ENCODE measurements around the gene CTSF.

CTSF gene

DNA sequence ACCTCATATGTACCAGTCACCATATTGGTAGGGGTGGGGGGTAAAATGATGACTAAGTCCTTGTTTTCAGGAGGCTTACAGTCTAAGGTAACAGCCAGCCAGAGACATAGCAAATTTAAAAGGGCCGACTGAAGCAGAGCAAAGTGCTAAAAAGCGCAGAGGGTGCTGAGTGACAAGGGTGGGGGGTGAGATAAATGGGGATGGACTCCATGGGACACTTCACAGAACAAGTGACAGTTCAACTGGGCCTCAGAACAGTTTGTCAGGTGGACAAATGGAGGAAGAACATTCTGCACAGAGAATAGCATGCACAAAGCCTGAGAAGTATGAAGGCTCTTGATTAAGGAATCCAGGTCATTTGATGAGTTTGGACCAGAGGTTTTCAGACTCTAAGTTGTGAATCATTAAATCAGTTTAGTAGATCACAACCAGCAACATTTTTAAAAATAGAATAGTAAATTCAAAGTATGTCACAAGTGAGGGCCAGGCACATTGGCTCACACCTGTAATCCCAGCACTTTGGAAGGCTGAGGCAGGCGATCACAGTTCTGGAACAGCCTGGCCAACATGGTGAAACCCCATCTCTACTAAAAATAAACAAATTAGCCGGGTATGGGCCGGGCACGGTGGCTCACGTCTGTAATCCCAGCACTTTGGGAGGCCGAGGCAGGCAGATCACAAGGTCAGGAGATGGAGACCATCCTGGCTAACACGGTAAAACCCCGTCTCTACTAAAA lies 43.9 kb downstream of the CTSF start:
- H3K27me3 ChIP-seq (ENCODE audit: insufficient read depth, low read length) = no peaks in the 10 kb centered on the region
- no peaks in the 10 kb centered on the region for H3K9me2 ChIP-seq (ENCODE audit: low read depth, low read length)
- no peak for TF ChIP-seq EZH2 (IDR thresholded peaks at IDR 0.05; ENCODE audit: borderline replicate concordance, low read length)
- TF ChIP-seq, protein P1, sequence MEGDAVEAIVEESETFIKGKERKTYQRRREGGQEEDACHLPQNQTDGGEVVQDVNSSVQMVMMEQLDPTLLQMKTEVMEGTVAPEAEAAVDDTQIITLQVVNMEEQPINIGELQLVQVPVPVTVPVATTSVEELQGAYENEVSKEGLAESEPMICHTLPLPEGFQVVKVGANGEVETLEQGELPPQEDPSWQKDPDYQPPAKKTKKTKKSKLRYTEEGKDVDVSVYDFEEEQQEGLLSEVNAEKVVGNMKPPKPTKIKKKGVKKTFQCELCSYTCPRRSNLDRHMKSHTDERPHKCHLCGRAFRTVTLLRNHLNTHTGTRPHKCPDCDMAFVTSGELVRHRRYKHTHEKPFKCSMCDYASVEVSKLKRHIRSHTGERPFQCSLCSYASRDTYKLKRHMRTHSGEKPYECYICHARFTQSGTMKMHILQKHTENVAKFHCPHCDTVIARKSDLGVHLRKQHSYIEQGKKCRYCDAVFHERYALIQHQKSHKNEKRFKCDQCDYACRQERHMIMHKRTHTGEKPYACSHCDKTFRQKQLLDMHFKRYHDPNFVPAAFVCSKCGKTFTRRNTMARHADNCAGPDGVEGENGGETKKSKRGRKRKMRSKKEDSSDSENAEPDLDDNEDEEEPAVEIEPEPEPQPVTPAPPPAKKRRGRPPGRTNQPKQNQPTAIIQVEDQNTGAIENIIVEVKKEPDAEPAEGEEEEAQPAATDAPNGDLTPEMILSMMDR (IDR thresholded peaks at IDR 0.05; ENCODE audit: low read length) = no peak
- no peaks in the 10 kb centered on the region for H3F3A ChIP-seq (ENCODE audit: insufficient read depth, low read length)
- no peak overlapping the region for H3K4me3 ChIP-seq (ENCODE audit: low read depth, low read length, poor library complexity, severe bottlenecking)
- H3K36me3 ChIP-seq (ENCODE audit: insufficient read depth, low read length) = peaks cover 26% of the 10 kb centered on the region
- H3K79me2 ChIP-seq (ENCODE audit: insufficient read depth, low read length) = no peaks in the 10 kb centered on the region
- H3K9me3 ChIP-seq (ENCODE audit: low read length) = no peaks in the 10 kb centered on the region
- H2AFZ ChIP-seq (ENCODE audit: low read length) = no peak overlapping the region
- H3K4me1 ChIP-seq (ENCODE audit: insufficient read depth, low read length, severe bottlenecking) = no peaks in the 10 kb centered on the region
- H4K20me1 ChIP-seq (ENCODE audit: insufficient read depth, low read length) = no peaks in the 10 kb centered on the region
- no peak overlapping the region for H3K9ac ChIP-seq (ENCODE audit: low read length)
- no peak overlapping the region for H3K27ac ChIP-seq (ENCODE audit: low read depth, low read length, poor library complexity, severe bottlenecking)
- H3K4me2 ChIP-seq (ENCODE audit: low read length) = no peak overlapping the region

DNA sequence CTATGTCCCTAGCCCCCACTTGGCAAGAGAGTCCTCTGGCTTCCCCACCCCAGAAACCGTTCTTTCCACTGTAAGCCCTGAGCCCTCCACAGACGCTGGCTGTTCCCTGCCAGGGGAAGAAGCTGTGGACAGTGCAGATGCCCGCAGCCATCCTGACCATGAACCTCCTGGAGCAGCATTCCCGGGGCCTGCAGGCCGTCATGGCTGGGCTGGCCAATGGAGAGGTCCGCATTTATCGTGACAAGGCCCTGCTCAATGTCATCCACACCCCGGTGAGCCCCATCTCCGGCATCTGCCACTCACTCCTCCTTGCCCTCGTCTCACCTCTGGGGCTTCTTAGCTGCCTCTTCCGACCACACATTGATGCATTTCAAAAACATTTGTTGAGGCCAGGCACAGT lies 44.8 kb downstream of the CTSF start:
- H3K4me2 ChIP-seq (ENCODE audit: low read length) = no peak overlapping the region
- no peaks in the 10 kb centered on the region for H3K4me1 ChIP-seq (ENCODE audit: insufficient read depth, low read length, severe bottlenecking)
- no peaks in the 10 kb centered on the region for H3K79me2 ChIP-seq (ENCODE audit: insufficient read depth, low read length)
- H3K27me3 ChIP-seq (ENCODE audit: insufficient read depth, low read length) = no peaks in the 10 kb centered on the region
- no peaks in the 10 kb centered on the region for H4K20me1 ChIP-seq (ENCODE audit: insufficient read depth, low read length)
- H3K9ac ChIP-seq (ENCODE audit: low read length) = no peak overlapping the region
- TF ChIP-seq, protein P1 (IDR thresholded peaks at IDR 0.05; ENCODE audit: low read length) = no peak
- TF ChIP-seq EZH2 (IDR thresholded peaks at IDR 0.05; ENCODE audit: borderline replicate concordance, low read length) = no peak
- no peak overlapping the region for H3K27ac ChIP-seq (ENCODE audit: low read depth, low read length, poor library complexity, severe bottlenecking)
- no peaks in the 10 kb centered on the region for H3K9me2 ChIP-seq (ENCODE audit: low read depth, low read length)
- no peaks in the 10 kb centered on the region for H3F3A ChIP-seq (ENCODE audit: insufficient read depth, low read length)
- no peak overlapping the region for H3K4me3 ChIP-seq (ENCODE audit: low read depth, low read length, poor library complexity, severe bottlenecking)
- peaks cover 29% of the 10 kb centered on the region for H3K36me3 ChIP-seq (ENCODE audit: insufficient read depth, low read length)
- no peak overlapping the region for H2AFZ ChIP-seq (ENCODE audit: low read length)
- H3K9me3 ChIP-seq (ENCODE audit: low read length) = no peaks in the 10 kb centered on the region
